GM11168 (cell line): ENCODE measurements around the gene CDK19.

Experiments used
- in situ Hi-C: fragments of 300-500 bp; cut with MboI; formaldehyde crosslinking; loops from one replicate; pipeline ENCODE4 v1.12.0; 2022; ENCODE audit warnings: low sequenced_read_pairs; ENCODE audit not compliant: unreplicated experiment

CDK19 gene

DNA sequence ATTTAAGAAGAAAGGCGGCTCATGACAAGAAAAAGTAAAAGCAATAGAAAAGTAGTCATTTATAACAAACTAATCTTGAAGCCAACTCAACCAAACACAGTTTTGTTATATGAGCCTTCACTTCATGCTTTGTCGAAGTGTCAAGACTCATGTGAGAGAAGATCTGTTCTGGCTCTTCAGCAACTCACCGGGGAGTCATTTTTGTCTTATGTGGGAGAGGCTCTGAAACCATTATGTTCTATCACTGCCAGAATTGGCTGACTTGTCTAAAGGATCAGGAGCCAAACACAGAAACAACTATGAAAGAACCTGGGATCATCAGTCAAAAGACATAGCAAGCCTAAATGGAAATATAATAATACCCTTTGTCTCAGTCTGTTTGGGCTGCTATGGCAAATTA lies 105.2 kb downstream of the CDK19 start:
- in situ Hi-C loops = no loop called here

DNA sequence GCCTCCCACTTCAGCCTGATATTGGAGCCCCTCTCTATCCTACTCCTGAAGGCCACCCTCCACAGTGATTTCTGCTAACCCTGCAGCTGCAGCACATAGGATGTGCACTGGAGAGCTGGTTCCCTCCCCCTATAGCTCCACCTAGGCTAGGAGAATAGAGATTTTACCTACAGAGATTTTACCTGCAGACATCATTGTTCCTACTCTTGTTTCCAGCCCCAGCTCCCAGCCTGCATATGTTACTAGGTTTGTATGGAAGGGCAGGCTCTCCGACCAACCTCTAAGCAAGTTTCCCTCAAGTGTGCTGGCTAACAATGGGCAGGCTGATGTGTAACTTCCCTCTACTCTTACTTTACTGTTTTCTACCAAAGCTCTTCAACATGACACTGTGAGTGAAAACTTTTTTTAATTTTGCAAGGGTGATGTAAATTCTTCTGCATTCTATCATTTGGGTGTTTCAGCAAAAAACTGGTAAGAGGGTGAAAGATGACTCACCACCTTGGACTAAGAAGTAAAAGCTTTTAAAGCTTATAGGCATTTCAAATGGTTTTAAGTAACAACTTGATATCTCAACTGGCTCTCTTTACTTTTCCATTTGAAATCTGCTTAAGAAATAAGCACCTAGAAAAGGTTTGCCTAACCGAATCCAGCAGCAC lies 106.8 kb downstream of the CDK19 start:
- in situ Hi-C loops = no loop called here

DNA sequence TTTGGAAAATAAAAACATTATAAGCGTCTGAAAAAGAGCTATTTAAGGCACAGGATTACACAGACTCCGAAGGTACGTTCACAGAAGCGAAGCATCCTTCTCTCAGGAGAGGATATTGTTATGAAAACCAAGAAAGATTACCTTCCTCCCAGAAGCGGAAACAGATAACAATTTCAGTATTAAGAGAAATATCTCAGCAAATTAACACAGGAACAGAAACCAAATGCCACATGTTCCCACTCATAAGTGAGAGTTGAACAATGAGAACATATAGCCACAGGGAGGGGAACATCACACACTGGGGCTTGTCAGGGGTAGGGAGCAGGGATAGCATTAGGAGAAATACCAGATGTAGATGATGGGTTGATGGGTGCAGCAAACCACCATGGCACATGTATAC lies 109.7 kb downstream of the CDK19 start:
- in situ Hi-C loops = no loop called here

DNA sequence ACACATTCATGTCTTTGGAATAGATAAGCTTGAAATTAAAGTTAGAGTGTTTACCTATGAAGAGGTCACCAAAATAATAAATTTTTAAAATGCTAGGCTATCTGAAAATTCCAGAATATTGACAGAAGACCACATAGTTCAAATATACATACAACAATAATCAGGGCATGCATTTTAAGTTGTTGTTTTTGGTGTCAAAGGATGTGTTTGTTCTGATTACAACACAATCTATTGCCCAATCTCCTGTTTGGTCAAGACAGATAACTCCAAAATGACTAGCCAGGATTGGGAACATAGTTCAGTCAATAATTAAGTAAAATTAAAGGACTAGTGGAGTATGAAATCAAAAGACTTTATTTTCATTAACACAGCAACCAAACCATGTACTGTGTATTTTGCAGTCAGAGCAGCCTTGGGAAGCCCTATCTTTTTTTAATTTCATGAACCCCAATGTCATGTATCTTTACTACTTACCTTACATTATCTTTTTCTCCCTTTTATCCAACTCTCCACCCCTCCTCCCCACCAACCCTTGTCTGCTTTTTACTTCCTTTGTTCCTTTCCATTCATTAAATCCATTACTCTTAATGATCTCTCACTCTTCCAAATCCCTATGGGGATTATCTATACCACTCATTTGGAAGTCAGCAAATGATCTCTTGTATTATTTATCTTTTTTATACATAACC lies 111.2 kb downstream of the CDK19 start:
- in situ Hi-C loops = no loop called here

DNA sequence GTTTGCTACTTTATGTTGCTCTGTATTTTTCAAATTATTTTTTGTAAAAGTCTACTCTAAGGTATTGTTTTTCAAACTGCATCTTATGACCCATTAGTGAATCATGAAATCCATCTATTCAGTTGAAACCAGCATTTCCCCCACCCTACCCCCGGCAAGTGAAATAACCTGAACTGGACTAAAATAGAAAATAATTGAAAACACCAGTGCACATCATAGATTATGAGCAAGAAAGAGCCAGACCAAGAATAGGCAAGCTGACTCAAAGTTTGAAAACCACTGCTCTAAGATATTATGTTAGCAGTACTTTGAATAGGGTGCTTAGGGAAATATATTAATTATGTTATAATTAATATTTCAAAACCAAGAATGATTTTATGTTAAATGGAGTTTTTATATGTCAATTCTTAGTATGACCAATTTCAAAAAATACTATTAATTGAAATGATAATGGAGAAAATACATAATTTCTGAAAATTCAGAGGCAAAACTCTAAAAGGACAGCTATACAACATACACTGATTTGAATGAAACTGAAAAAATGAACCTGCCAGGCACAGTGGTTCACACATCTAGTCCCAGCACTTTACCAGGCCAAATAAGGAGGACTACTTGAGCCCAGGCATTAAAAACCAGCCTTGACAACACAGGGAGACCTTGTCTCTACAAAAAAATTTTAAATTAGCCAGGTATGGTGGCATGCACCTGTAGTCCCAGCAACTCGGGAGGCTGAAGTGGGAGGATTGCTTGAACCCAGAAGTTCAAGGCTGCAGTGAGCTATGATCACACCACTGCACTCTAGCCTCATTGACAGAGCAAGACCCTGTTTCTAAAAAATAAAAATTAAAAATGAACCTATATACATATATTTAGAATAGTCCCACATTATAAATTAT lies 112.0 kb downstream of the CDK19 start:
- in situ Hi-C loops = no loop called here

DNA sequence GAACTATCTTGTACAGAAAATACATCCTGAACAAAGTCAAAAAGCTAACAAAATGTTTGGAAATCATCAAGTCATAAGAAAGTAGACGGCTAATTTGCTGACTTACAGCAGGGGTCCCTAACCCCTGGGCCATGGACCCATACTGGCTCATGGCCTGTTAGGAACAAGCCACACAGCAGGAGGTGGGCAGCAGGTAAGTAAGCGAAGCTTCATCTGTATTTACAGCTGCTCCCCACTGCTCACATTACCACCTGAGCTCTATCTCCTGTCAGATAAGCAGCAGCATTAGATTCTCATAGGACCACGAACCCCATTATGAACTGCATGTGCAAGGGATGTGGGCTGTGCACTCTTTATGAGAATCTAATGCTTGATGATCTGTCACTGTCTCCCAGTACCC lies 115.5 kb downstream of the CDK19 start:
- in situ Hi-C loops = no loop called here

DNA sequence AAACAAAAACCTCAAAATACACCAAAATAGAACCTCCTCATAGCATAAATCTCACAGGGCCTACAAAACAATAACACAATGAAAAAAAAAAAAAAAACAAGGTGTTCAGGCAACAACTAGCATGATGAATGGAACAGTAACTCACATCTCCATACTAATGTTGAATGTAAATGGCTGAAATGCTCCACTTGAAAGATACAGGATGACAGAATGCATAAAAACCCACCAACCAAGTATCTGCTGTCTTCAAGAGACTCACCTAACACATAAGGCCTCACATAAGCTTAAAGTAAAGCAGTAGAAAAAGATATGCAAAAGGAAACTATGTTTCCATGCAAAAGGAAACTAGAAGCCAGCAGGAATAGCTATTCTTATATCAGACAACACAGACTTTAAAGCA lies 121.3 kb downstream of the CDK19 start:
- in situ Hi-C loops = no loop called here

DNA sequence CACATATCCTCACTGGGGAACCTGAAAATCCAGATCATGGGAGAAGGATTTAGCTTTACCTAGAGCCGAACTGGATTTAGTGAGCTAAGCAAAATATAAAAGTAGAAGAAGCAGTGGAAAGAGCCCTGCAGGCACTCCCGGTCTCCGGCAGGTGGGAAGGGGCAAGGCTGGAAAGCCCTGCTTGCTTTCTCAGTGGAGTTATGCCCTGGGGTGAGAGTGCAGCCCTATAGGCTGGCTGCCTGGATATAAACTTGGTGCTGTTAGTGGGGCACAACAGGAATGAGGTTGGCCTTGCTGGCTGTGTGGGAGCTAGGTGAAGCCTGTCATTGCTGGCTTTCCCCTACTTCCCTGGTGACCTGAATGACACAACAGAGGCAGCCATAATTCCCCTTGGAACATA lies 122.0 kb downstream of the CDK19 start:
- in situ Hi-C loops = no loop called here

DNA sequence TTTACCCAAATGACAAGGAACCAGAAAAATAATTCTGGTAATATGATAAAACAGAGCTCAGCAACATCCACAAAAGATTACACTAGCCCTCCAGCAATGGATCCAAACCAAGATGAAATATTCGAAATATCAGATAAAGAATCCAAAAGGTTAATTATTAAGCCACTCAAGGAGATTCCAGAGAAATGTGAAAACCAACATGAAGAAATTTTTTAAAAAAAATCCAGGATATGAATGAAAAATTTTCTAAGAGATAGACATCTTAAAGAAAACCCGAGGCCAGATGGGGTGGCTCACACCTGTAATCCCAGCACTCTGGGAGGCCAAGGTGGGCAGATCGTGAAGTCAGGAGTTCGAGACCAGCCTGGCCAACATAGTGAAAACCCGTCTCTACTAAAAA lies 124.4 kb downstream of the CDK19 start:
- in situ Hi-C loops = no loop called here

DNA sequence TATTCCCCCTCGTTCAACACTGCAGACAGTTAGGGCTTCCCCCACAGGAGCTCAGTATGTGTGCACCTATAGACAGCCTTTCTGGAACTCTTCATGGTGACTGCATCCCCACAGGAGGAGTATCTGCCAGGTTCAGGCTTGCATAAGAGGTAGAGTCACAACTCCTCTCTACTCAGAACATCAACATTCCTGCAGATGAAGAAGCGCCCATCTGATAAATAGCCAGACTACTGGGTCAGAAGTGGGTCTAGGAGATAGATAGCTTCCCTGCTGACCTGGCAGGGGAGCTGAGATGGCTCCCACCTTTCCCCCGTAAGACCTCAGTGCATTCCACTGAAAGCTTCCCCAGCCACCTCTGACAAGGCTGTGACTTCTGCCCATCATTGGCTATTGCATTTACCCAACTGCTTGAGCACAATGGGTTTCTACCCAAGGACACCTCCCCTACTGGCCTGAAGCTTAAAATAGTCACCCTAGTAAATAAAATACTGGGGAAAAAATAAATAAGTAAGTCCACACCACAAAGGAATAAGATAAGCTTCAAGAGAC lies 125.1 kb downstream of the CDK19 start:
- in situ Hi-C loops = no loop called here

DNA sequence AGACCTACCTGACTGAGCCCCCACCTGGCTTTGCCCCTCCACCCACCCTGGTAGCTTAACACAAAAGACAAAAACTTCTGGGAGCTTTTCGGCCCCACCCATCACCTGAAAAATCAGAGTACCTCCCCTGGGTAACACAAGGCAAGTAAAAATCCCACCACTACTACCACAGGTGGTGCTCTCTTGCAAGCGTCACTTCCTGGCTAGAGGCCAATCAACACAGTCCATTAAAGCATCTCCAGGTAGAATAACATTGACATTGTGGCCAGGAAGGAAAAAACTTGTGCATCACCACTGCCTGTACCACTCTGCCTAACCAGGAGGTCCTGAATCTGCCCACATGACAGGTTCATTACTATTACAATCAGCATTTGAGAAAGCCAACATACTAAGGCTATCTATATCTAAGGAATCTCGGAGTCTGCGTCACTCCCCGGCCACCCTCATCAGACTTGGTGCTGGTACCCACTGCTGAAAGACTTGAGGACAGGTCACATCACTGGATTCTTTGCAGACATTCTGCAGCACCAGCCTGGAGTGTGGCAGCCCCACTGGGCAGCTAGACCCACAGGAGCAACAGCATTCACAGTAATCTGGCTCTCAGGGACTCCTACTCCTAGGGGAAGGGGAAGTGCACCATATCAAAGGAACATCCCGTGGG lies 125.9 kb downstream of the CDK19 start:
- in situ Hi-C loops = no loop called here

DNA sequence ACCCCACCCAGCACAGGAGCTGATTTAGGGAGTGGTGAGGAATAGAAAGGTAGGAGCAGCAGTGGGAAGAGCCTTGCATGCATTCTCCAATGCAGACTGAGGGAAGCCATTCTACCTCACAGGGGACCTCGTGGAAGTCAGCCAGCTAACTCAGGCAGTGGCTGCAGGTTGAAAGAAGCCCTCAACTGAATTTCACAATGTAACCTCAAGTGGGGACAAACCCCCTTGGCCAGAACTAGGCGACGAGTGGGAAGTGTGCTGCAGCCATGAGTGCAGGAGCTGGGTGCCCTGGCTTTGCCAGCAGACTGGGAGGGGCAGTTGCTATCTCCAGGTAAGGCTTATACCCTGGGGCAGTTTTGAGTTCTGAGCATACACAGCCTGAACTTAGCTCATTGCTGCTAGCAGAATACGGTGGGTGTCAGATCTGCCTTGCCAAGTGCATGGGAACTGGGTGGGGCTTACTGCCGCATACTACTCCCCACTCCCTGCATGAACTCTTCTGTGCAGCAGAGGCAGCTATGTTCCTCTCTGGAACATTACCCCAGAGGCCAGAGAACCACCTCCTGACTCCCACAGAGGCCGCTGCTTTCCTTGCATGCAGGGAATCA lies 126.5 kb downstream of the CDK19 start:
- in situ Hi-C loops = no loop called here

DNA sequence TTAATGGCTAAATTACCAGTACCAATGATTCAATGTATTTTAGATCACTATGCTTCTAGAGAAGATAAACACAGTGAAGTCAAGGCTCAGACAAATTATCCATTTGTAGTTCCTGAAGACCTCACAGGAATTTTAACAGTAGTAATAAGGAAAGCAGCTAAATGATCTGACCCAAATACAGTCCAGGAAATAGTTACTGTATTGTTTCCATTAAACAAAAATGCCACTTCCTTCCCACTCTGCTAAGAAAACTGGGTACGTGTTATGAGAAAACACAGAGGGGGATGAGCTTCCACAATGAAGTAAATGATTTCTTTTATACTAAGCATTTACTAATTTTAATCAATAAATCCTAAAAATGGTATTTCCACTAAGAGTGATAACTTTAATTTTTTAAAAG lies 127.9 kb downstream of the CDK19 start:
- in situ Hi-C loops = no loop called here

DNA sequence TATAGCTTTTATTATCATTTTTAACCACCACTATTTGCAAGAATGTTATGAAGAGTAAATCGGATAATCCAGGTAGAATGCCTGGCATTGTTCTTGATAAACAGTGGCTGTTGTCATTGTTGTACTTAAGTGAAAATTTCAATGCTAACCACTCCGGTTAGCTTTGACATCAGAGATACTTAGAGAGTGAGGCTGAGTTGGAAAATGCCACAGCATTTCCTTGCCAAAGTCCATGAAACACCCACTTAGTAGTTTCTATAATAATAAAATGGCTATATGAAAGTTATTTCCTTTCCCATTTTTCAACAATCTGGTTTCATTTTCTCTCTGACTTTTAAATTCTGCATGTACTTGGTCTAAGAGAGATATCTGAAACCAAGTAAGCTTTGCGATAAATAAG lies 132.0 kb downstream of the CDK19 start:
- in situ Hi-C loops = loop anchor here (5.0 kb wide), 1 partner anchor 194 kb away; no protein-coding TSS in a partner anchor

DNA sequence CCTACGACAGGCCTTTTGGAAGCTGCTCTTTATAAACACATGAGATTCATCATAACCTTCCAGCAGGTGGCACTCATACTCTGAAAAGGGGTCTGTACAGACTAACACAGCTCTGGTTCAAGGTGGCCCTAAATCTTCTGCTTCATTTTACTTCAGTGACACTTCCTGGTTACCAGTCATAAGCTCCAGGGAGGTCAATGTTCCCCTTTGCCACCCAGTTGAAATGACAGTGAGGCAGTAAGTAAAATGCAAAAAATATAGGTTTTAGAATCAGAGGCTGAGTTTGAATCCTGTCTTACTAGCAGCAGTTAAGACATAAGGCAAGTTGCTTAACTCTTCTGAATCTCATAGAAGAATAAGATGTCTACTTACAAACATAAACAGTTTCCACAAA lies 132.8 kb downstream of the CDK19 start:
- in situ Hi-C loops = loop anchor here (5.0 kb wide), 1 partner anchor 195 kb away; no protein-coding TSS in a partner anchor

DNA sequence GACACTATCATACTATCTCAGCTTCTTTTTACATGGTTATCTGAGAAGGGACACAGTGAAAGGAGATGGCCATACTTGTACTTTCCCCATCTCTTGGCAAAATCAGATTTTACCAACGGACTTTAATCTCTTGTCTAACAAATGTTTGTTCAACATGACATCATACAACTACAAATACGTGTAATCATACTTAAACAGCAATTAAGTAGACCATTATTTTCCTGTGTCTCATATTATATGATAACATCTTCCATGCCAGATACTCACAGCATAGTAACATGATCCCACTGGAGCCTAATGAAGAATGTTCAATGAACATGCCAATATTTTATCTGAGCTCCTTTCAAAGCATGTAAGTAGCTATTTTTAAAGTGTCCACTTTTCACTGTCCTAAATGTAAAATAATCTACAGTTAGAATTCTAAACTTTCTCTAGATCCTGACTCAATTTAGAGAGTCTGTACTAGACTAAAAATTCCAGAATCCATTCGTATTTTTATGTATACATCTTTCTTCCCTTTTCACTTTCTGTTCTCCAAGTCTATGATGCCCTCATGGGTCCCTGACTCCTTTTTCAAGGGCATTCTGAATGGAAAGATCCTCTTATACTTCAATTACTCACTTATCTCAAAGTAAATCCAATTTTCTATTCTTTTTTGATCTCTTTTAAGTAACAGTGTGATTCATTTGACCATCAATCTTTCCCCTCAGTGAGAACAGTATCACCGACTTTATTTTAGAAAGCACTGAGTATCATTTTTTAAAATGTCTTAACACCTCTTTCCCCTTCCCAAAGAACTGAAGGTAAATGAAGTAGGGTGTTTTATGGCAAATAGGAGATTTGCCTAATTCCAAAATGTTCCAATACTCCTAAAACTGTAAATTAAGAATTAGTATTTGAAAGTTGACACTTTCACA lies 133.5 kb downstream of the CDK19 start:
- in situ Hi-C loops = loop anchor here (5.0 kb wide), 1 partner anchor 196 kb away; no protein-coding TSS in a partner anchor

DNA sequence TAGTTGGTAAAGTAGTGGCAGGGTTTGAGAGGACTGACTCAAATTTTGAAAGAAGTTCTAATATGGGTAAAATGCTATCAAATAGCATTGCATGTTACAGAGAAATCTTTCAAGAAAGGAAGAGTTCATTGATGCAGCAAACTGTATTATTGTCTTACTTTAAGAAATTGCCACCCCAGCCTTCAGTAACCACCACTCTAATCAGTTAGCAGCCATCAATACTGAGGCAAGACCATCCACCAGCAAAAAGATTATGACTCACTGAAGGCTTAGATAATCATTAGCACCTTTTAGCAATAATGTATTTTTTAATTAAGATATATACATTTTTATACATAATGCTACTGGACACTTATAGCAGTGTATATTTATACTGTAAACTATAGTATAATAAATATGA lies 138.9 kb downstream of the CDK19 start:
- in situ Hi-C loops = loop anchor here (5.0 kb wide), 1 partner anchor 276 kb away; no protein-coding TSS in a partner anchor

DNA sequence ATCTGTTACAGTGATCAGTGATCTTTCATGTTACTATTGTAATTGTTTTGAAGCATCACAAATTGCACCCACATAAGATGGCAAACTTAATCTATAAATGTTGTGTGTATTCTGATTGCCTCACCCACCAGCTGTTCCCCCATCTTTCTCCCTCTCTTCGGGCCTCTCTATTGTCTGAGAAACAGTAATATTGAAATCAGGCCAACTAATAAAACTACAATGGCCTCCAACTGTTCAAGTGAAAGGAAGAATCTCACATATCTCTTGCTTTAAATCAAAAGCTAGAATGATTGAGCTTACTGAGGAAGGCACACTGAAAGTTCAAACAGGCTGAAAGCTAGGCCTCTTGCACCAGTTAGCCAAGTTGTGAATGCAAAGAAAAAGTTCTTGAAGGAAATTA lies 141.2 kb downstream of the CDK19 start:
- in situ Hi-C loops = no loop called here

DNA sequence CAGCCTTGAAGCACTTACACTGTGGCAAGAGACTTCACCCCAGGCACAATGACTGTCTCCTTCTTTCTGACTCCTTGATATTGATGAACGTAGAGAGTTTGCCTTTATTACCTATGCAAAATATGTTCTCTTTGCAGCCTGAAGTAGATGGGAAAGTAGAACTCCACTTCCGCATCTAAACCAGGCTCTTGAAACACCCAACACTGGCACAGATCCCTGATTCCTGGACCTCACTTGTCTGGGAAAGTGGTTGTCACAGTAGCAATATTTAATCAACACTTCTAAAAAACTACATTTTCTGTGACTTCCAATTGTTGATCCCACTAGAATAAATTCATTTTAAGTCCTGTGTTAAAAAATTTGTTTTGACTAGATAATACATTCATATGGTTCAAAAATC lies 143.1 kb downstream of the CDK19 start:
- in situ Hi-C loops = no loop called here
